HG03103 (cell line): ENCODE measurements around the gene DUT.
"Not testable (repeated sequence)": the region's sequence is repeated elsewhere in the genome, so short reads cannot be mapped to it uniquely, and the experiment has no call there.

ENCODE experiments used
- ATAC-seq: cut with Tn5 transposase; IDR thresholded peaks from one replicate; pipeline ENCODE4 v1.9.1; 2021; ENCODE audit warnings: low read depth; ENCODE audit not compliant: unreplicated experiment

Gene DUT

GRCh38 chr15:48326180-48326579 lies 5.0 kb upstream of the DUT start:
- not testable (repeated sequence) for ATAC-seq

GRCh38 chr15:48330105-48330785 lies 984 bp upstream of the DUT start:
- ATAC-seq: no peak

GRCh38 chr15:48331796-48332641 lies 790 bp downstream of the DUT start:
- ATAC-seq: peak; percentile 38

- no peak for ATAC-seq
These were observed 1.4 kb downstream of the DUT start for GRCh38 chr15:48332642-48333034.

GRCh38 chr15:48333540-48333939 lies 2.3 kb downstream of the DUT start:
- no peak for ATAC-seq

- ATAC-seq: no peak
These were observed 3.0 kb downstream of the DUT start for GRCh38 chr15:48334260-48334659.

- ATAC-seq: no peak
These were observed 5.7 kb downstream of the DUT start for GRCh38 chr15:48336940-48337339.

- no peak for ATAC-seq
These were observed 6.4 kb downstream of the DUT start for GRCh38 chr15:48337607-48338006.

- ATAC-seq: no peak
These were observed 8.9 kb downstream of the DUT start for GRCh38 chr15:48340111-48340510.

GRCh38 chr15:48343865-48344264 lies 12.6 kb downstream of the DUT start:
- no peak for ATAC-seq

- no peak for ATAC-seq
These were observed 14.3 kb downstream of the DUT start for GRCh38 chr15:48345516-48345915.

- ATAC-seq: peak; percentile 87
These were observed 21.3 kb downstream of the DUT start for GRCh38 chr15:48352474-48353072.

- no peak for ATAC-seq
These were observed 23.6 kb downstream of the DUT start for GRCh38 chr15:48354694-48355303.

- ATAC-seq: no peak
These were observed 24.1 kb downstream of the DUT start for GRCh38 chr15:48355377-48355776.

- ATAC-seq: peak; percentile 47
These were observed 27.3 kb downstream of the DUT start for GRCh38 chr15:48358229-48359152.

- no peak for ATAC-seq
These were observed 29.6 kb downstream of the DUT start for GRCh38 chr15:48360841-48361240.

GRCh38 chr15:48361685-48362084 lies 30.5 kb downstream of the DUT start:
- no peak for ATAC-seq

- no peak for ATAC-seq
These were observed 32.2 kb downstream of the DUT start for GRCh38 chr15:48363474-48363873.

GRCh38 chr15:48365575-48365974 lies 34.3 kb downstream of the DUT start:
- no peak for ATAC-seq
